Retinal pigment epithelial cell (primary cell): ENCODE measurements around the gene INSYN2B.

ENCODE experiments used
- DNase-seq: peaks from one replicate; pipeline ENCODE4 v3.0.0-alpha.2; 2010; ENCODE audit warnings: low read depth
- H3K4me3 ChIP-seq: 2 replicates; pipeline ENCODE4 v1.5.1; 2011; ENCODE audit warnings: mild to moderate bottlenecking, low read length, control low read depth, moderate library complexity
- TF ChIP-seq, protein P1 (sequence below): conservative IDR thresholded peaks from 2 replicates; pipeline ENCODE4 v1.5.1; 2011; ENCODE audit warnings: low read depth, low read length, control low read depth, inconsistent platforms

INSYN2B gene

DNA sequence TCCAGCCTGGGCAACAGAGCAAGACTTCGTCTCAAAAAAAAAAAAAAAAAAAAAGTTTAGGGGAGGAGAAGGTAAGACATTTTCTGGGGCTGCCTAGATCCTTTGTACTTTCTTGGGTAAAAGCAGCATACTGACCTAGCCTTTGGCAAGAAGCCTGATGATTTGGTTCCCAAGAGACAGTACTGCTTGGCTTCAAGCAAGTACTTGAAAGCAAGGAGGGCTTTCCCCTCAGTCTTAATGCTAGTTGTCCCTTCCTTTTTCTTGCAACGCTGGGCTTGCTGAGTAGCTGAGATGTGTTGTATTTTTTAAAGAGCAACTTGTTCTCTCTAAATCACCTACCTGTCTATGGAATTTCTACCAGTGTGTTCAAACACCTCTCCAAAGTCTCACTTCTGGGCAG, 76.2 kb downstream of the INSYN2B start:
- no peak for DNase-seq
- TF ChIP-seq, protein P1, sequence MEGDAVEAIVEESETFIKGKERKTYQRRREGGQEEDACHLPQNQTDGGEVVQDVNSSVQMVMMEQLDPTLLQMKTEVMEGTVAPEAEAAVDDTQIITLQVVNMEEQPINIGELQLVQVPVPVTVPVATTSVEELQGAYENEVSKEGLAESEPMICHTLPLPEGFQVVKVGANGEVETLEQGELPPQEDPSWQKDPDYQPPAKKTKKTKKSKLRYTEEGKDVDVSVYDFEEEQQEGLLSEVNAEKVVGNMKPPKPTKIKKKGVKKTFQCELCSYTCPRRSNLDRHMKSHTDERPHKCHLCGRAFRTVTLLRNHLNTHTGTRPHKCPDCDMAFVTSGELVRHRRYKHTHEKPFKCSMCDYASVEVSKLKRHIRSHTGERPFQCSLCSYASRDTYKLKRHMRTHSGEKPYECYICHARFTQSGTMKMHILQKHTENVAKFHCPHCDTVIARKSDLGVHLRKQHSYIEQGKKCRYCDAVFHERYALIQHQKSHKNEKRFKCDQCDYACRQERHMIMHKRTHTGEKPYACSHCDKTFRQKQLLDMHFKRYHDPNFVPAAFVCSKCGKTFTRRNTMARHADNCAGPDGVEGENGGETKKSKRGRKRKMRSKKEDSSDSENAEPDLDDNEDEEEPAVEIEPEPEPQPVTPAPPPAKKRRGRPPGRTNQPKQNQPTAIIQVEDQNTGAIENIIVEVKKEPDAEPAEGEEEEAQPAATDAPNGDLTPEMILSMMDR = no peak
- no peak overlapping the region for H3K4me3 ChIP-seq

DNA sequence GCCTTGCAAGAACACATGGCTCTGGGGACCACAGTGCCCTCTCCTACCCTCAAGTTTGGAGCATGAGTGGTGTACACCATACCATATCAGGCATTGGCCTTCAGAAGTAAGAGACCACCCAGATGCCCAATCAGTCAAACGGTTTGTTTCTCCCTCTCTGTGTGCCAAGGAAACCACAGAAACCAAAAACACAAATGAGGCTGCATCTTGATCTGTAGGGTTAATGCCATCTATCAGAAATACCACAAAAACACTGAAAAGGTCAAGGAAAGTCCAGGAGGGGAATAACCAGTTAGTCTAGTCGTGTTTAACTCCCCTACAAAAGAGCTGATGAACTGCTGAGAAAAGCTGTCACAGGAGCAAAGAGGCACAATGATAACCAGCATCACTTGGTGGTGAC, 78.4 kb downstream of the INSYN2B start:
- TF ChIP-seq, protein P1 = no peak
- no peak overlapping the region for H3K4me3 ChIP-seq
- DNase-seq = no peak

DNA sequence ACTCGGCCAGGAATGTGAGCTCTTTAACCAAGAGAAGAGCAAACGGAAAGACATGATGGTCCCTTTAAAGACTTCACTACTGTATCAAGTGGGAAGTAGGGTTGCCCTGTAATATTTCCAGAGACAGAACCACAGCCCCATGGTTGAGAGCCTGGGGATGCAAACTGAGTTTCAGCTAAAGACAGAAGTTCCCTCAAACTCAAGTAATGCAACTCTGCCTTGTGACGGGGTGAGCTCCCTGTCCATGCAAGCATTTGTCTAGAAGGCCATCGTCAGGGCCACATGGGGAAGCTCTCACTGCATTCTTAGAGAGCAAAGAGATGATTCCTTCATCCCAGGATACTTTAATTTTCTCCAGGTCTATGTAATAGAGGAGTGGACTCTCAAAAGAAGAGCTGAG, 82.8 kb downstream of the INSYN2B start:
- TF ChIP-seq, protein P1 = no peak
- DNase-seq = no peak
- H3K4me3 ChIP-seq = no peak overlapping the region

DNA sequence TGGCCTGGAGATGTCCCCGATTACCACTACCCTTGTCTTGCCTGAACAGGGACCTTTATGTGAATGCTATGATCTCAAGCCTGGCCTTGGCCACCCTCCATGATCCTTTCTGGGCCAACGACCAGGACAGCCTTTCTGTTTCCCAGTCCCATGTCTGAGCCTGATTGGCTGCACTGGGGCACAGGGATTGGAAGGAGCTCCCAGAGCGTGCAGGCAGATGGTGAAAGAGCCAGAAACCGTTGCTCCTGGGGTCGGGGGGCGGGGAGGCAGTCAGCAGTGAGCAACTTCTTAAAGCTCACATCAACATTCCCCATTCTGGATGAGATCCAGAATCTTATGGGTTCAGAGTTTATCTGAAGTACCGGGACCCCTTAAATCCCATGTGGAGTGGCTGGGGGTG, 84.4 kb downstream of the INSYN2B start:
- DNase-seq = no peak
- no peak overlapping the region for H3K4me3 ChIP-seq
- TF ChIP-seq, protein P1 = no peak

DNA sequence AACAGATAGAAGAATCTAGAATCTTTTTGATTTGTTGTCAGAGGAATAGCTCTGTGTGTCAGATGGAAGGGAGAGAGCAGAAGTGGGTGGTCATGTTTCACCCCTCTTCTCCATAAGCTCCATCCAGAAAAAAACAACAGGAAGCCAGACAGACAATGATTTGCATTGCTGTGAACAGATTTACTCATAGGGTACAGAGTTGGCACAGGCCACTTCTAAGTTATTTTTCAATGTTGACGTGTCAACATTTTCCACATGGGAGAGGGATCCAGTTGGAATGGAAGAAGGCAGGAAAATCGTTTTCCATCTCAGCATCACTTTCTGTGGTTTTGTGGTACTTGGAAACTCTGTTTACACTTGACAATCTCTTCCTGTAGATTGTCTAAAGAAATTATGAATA, 86.7 kb downstream of the INSYN2B start:
- no peak overlapping the region for H3K4me3 ChIP-seq
- no peak for DNase-seq
- TF ChIP-seq, protein P1 = no peak

DNA sequence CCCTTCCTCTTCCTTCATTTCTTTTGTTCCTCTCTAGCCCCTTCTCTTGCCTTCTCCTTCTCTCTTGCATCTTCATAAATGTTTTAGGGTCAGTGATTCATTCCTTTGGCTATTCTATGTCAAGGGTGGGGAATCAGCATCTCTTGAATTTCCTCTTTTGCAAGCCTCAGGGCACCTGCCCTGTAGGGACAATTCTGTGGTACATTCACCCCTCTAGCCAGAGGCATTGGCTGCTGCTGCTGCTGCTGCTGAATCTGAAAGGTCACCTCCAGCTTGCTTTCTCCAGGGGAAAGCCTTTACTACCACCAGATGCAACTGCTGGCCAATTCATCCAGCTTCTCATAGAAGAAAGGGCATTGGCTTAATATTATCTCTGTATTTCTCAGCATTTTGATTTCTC, 87.3 kb downstream of the INSYN2B start:
- no peak for DNase-seq
- H3K4me3 ChIP-seq = no peak overlapping the region
- TF ChIP-seq, protein P1 = no peak

DNA sequence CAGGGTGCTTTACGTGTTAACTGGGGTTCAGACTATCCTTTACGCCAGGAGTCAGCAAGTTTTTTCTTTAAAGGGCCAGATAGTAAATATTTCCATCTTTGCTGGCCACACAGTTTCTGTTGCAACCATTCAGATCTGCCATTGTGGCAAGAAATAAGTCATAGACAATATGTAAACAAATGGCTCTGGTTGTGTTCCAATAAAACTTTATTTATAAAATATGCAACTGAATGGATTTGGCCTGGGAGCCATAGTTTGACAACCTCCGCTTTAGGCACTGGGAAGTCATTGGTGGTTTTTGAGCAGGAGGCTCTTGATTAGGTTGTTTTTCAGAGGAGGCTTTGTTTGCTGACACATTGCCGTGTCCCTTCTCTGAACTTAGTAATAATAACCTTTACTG, 90.7 kb downstream of the INSYN2B start:
- DNase-seq = no peak
- H3K4me3 ChIP-seq = no peak overlapping the region
- TF ChIP-seq, protein P1 = no peak
